Measurements from ENCODE around the gene ITM2C. TPM values are rescaled to one million over a fixed set of nuclear protein-coding genes. Genes with fewer than 3 reads are reported as not detected.

Gene ITM2C
- total RNA-seq, 2 experiments from 2014 or later, result 19.8 to 21.5 TPM

- Mint-ChIP-seq H3K9me3 (no peaks in the 10 kb centered on the region), H3K27me3 (peaks cover 52% of the 10 kb centered on the region), H3K4me3 (no peak overlapping the region), H3K27ac (no peak overlapping the region), H3K4me1 (ENCODE audit: low read depth) (peaks cover 4% of the 10 kb centered on the region), H3K36me3 (ENCODE audit: low read depth) (no peaks in the 10 kb centered on the region)
- peaks cover 0 to 16% of the 10 kb centered on the region in 2 experiments for H3K9me3 ChIP-seq (ENCODE audit: control insufficient read depth in 1 of 2, insufficient read depth in 1 of 2, low read length in 2 of 2)
- ChIA-PET POLR2A (interaction anchor here (1.2 kb wide), 1 partner anchor 11 kb away, joined by 3 read pairs; no protein-coding TSS in a partner anchor), CTCF (no interaction called here)
- no peak overlapping the region for H3K27ac ChIP-seq (ENCODE audit: low read depth in 1 of 2, low read length in 2 of 2)
- ATAC-seq (ENCODE audit: poor library complexity), result no peak
- TF ChIP-seq CTCF (IDR thresholded peaks at IDR 0.05), result no peak
- peaks cover 27 to 28% of the 10 kb centered on the region in 2 experiments for H3K27me3 ChIP-seq (ENCODE audit: control insufficient read depth in 1 of 2, insufficient read depth in 2 of 2, low read length in 2 of 2)
- H3K4me1 ChIP-seq (ENCODE audit: insufficient read depth, low read length), result peaks cover 15% of the 10 kb centered on the region
- intact Hi-C loops (cut with DNase I, micrococcal nuclease), result loop anchor here in 1 of 2 experiments (5.0 kb wide), 2 partner anchors 82 to 622 kb away; no protein-coding TSS in a partner anchor
- H3K36me3 ChIP-seq (ENCODE audit: insufficient read depth, low read length), result no peaks in the 10 kb centered on the region
- DNase-seq, result no peak
- H3K4me3 ChIP-seq (ENCODE audit: low read length), result no peak overlapping the region
These were observed 34.8 kb upstream of the ITM2C start for GRCh38 chr2:230829959-230830358.

GRCh38 chr2:230830428-230830827 is 34.3 kb upstream of the ITM2C start:
- Histone ChIP-seq H3K9me3 (ENCODE audit: control insufficient read depth in 1 of 2, insufficient read depth in 1 of 2, low read length in 2 of 2) (peaks cover 0 to 16% of the 10 kb centered on the region in 2 experiments), H3K27me3 (ENCODE audit: control insufficient read depth in 1 of 2, insufficient read depth in 2 of 2, low read length in 2 of 2) (peaks cover 27 to 28% of the 10 kb centered on the region in 2 experiments), H3K4me1 (ENCODE audit: insufficient read depth, low read length) (peaks cover 15% of the 10 kb centered on the region), H3K4me3 (ENCODE audit: low read length) (no peak overlapping the region), H3K27ac (ENCODE audit: low read depth in 1 of 2, low read length in 2 of 2) (no peak overlapping the region), H3K36me3 (ENCODE audit: insufficient read depth, low read length) (no peaks in the 10 kb centered on the region)
- no peak for TF ChIP-seq CTCF (IDR thresholded peaks at IDR 0.05)
- Mint-ChIP-seq H3K27me3 (peaks cover 52% of the 10 kb centered on the region), H3K4me1 (ENCODE audit: low read depth) (peaks cover 4% of the 10 kb centered on the region), H3K36me3 (ENCODE audit: low read depth) (no peaks in the 10 kb centered on the region), H3K4me3 (no peak overlapping the region), H3K9me3 (no peaks in the 10 kb centered on the region), H3K27ac (no peak overlapping the region)
- intact Hi-C loops (cut with DNase I, micrococcal nuclease), result no loop called here
- no peak for ATAC-seq (ENCODE audit: poor library complexity)
- ChIA-PET CTCF (no interaction called here), POLR2A (interaction anchor here (1.2 kb wide), 1 partner anchor 10 kb away, joined by 3 read pairs; no protein-coding TSS in a partner anchor)
- DNase-seq, result no peak

GRCh38 chr2:230840301-230840700 is 24.4 kb upstream of the ITM2C start:
- H3K36me3 ChIP-seq (ENCODE audit: insufficient read depth, low read length), result no peaks in the 10 kb centered on the region
- Mint-ChIP-seq H3K27ac (no peak overlapping the region), H3K4me1 (ENCODE audit: low read depth) (peaks cover 6% of the 10 kb centered on the region), H3K9me3 (peaks cover 7% of the 10 kb centered on the region), H3K36me3 (ENCODE audit: low read depth) (no peaks in the 10 kb centered on the region), H3K4me3 (no peak overlapping the region), H3K27me3 (peaks cover 5% of the 10 kb centered on the region)
- TF ChIP-seq CTCF (IDR thresholded peaks at IDR 0.05), result no peak
- DNase-seq (no peak), ATAC-seq (ENCODE audit: poor library complexity) (no peak)
- H3K9me3 ChIP-seq (ENCODE audit: control insufficient read depth in 1 of 2, insufficient read depth in 1 of 2, low read length in 2 of 2), result peaks cover 0 to 15% of the 10 kb centered on the region in 2 experiments
- H3K27ac ChIP-seq (ENCODE audit: low read depth in 1 of 2, low read length in 2 of 2), result no peak overlapping the region
- no peak overlapping the region for H3K4me3 ChIP-seq (ENCODE audit: low read length)
- ChIA-PET POLR2A (interaction anchor here (0.7 to 1.6 kb wide), 2 partner anchors 10 to 16 kb away, joined by 3 read pairs; no protein-coding TSS in a partner anchor), CTCF (interaction anchor here (0.6 to 1.6 kb wide), 2 partner anchors 72 to 147 kb away, joined by 3 to 7 read pairs; no protein-coding TSS in a partner anchor)
- intact Hi-C loops (cut with DNase I, micrococcal nuclease), result no loop called here
- H3K27me3 ChIP-seq (ENCODE audit: control insufficient read depth in 1 of 2, insufficient read depth in 2 of 2, low read length in 2 of 2), result no peaks in the 10 kb centered on the region
- H3K4me1 ChIP-seq (ENCODE audit: insufficient read depth, low read length), result no peaks in the 10 kb centered on the region
